Immature natural killer cell (primary cell): ENCODE data around the gene TNN. TPM values are rescaled to one million over a fixed set of nuclear protein-coding genes. Genes with fewer than 3 reads are reported as not detected.
"Not testable (repeated sequence)": the region's sequence is repeated elsewhere in the genome, so short reads cannot be mapped to it uniquely, and the experiment has no call there.

Experiments
- DNase-seq, 3 donors: peaks; one replicate each; pipeline ENCODE4 v3.0.0; 2022; ENCODE audit warnings: mixed read lengths in 1 of 3
- H3K27ac Mint-ChIP-seq, 6 donors: one replicate each; pipeline ENCODE4 v1.8.0; 2020; ENCODE audit warnings: mixed read lengths in 6 of 6, mild to moderate bottlenecking in 5 of 6, inconsistent platforms in 4 of 6, moderate library complexity in 3 of 6
- H3K27me3 Mint-ChIP-seq, 3 donors: one replicate each; pipeline ENCODE4 v1.8.0; 2020 to 2021; ENCODE audit warnings: low read depth in 3 of 3, mild to moderate bottlenecking in 3 of 3, mixed read lengths in 3 of 3, moderate library complexity in 3 of 3, inconsistent platforms in 1 of 3
- H3K36me3 Mint-ChIP-seq, 3 donors: one replicate each; pipeline ENCODE4 v1.8.0; 2020; ENCODE audit warnings: mixed read lengths in 3 of 3, inconsistent platforms in 2 of 3, mild to moderate bottlenecking in 2 of 3
- H3K4me1 Mint-ChIP-seq, 2 donors: one replicate each; pipeline ENCODE4 v1.8.0; 2020; ENCODE audit warnings: inconsistent platforms in 2 of 2, mild to moderate bottlenecking in 2 of 2, mixed read lengths in 2 of 2, moderate library complexity in 1 of 2
- H3K4me3 Mint-ChIP-seq, 5 donors: one replicate each; pipeline ENCODE4 v1.8.0; 2020; ENCODE audit warnings: mild to moderate bottlenecking in 5 of 5, mixed read lengths in 5 of 5, inconsistent platforms in 3 of 5, moderate library complexity in 3 of 5
- H3K9me3 Mint-ChIP-seq, 6 donors: one replicate each; pipeline ENCODE4 v1.8.0; 2020; ENCODE audit warnings: mild to moderate bottlenecking in 6 of 6, mixed read lengths in 6 of 6, inconsistent platforms in 4 of 6, moderate library complexity in 3 of 6
- polyA plus RNA-seq, 3 donors: library from polyadenylated mRNA; unstranded; fragments of 300-500 nt; fragmentation: Illumina TruSeq; gene quantifications; one replicate each; pipeline ENCODE4 v1.2.3, GENCODE V29; 2021

The TNN gene, protein sequence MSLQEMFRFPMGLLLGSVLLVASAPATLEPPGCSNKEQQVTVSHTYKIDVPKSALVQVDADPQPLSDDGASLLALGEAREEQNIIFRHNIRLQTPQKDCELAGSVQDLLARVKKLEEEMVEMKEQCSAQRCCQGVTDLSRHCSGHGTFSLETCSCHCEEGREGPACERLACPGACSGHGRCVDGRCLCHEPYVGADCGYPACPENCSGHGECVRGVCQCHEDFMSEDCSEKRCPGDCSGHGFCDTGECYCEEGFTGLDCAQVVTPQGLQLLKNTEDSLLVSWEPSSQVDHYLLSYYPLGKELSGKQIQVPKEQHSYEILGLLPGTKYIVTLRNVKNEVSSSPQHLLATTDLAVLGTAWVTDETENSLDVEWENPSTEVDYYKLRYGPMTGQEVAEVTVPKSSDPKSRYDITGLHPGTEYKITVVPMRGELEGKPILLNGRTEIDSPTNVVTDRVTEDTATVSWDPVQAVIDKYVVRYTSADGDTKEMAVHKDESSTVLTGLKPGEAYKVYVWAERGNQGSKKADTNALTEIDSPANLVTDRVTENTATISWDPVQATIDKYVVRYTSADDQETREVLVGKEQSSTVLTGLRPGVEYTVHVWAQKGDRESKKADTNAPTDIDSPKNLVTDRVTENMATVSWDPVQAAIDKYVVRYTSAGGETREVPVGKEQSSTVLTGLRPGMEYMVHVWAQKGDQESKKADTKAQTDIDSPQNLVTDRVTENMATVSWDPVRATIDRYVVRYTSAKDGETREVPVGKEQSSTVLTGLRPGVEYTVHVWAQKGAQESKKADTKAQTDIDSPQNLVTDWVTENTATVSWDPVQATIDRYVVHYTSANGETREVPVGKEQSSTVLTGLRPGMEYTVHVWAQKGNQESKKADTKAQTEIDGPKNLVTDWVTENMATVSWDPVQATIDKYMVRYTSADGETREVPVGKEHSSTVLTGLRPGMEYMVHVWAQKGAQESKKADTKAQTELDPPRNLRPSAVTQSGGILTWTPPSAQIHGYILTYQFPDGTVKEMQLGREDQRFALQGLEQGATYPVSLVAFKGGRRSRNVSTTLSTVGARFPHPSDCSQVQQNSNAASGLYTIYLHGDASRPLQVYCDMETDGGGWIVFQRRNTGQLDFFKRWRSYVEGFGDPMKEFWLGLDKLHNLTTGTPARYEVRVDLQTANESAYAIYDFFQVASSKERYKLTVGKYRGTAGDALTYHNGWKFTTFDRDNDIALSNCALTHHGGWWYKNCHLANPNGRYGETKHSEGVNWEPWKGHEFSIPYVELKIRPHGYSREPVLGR (N-terminal part only)
- not detected for polyA plus RNA-seq

DNA sequence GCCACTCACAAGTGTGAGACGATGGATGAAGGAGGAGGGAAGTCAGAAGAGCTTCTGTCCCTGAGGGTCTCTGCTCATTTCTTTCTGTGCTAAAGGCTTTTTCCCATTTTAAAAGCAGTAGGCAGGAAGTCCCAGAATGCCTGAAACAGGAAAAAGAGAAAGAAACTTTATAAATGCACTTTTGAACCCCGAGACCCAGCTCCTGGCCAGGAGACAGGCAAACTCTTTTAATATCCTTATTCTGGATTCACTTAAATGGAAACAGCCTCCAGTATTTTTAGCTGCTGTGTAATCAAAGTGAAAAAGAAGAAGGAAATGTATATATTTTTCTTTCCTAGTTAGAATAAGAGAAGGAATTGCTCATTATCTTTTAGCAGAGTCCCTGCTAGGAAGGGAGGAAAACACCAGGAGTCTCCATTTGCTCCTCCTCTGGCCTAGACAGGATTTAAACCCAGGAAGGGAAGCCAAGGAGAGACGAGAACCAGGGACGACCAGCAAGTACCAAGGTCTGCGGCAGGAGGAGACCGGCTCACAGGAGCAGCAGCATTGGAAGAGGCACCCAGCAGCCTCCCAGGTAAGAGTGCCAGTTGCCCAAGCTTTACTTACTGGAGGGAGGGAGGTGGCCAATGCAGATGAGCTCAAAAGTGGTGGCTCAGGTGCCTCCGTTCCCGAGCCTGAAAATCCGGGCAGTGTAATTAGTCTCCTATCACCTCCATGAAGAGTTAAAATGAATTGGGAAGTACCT lies at the start of gene TNN:
TSS of gene TNN (plus strand) at position 472 of the 745 bp plus-strand sequence. CDS start 9,586 bp downstream, outside the sequence.
- peaks cover 7 to 8% of the 10 kb centered on the region in 2 donors for H3K4me1 Mint-ChIP-seq
- no peak within 1 kb of the TSS for H3K4me3 Mint-ChIP-seq

DNA sequence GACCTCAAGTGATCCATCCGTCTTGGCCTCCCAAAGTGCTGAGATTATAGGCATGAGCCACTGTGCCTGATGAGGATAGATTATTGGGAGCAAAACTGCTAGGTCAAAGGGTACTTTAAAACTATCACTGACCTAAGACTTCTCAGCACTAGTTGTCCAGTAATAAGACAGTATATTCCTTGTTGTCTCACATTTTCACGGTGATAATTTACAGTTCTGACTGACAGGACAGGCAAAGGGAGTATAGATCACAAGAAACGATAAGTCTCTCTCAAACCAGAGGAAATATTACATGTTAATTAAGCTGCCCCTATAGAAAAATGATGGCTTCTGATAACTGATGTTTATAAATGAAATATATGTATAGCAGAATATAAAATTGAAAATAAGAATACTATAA lies 48.1 kb upstream of the TNN start:
- peaks cover 26 to 42% of the 10 kb centered on the region in 2 donors for H3K4me1 Mint-ChIP-seq
- no peak overlapping the region for H3K4me3 Mint-ChIP-seq
- peaks cover 9 to 20% (median 20%) of the 10 kb centered on the region in 3 donors for H3K36me3 Mint-ChIP-seq
- H3K27ac Mint-ChIP-seq, result no peak overlapping the region
- DNase-seq, result no peak
- peaks cover 0 to under 1% (median 0%) of the 10 kb centered on the region in 6 donors for H3K9me3 Mint-ChIP-seq
- H3K27me3 Mint-ChIP-seq, result peaks cover 4 to 16% (median 8%) of the 10 kb centered on the region in 3 donors

More for the DNA sequence above, at the start of gene TNN:
- no peak for DNase-seq
- Mint-ChIP-seq H3K27ac (no peak within 1 kb of the TSS), H3K36me3 (no peaks in the 10 kb centered on the region), H3K9me3 (no peaks in the 10 kb centered on the region), H3K27me3 (peaks cover 0 to 6% (median 3%) of the 10 kb centered on the region in 3 donors)

DNA sequence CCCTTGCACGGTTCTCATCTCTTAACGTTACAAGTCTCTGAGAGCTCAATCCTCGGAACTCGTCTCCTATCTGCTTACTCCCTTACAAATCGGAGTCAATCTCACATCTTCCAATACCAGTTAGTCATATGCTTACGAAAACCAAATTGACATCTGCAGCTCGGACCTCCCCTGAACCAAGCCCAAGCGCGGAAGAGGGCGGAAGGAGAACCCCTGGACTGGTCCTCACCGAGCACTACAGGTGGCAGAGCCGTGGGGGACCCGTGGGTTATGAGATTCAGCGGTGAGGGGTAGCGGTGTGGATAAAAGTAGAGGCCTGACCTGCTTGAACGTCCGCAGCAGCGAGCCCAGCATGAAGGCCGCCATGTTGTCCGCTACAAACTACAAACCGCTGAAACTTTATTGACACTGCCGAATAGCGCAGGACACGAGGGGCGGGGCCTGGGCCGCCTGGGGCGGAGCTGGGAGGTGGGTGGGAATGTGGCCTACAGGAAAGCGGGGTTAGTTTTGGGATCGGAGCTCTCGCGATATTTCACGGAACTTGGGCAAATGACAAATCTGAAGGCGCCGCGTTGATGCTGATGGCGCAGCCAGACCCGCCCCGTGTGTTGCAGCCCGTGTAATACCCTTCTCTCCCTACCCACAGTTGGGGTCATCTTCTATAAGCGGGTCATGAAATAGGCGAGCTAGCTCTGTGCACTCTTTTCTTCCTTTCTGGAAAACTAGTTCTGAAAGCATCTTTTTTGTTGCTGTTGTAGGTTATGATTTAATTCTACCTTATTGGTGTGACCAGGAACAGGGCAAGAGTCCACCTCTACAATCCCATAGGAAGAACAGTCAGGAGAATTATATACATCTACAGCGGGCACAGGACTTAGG lies 44.4 kb upstream of the TNN start, which contains the start of gene MRPS14:
TSS of gene MRPS14 (minus strand) at position 383 of the 879 bp plus-strand sequence. CDS start at position 366, 17 bp downstream.
- Mint-ChIP-seq H3K9me3 (peaks cover 0 to 5% (median 0%) of the 10 kb centered on the region in 6 donors), H3K36me3 (peaks cover 0 to 8% (median 7%) of the 10 kb centered on the region in 3 donors), H3K27ac (peak within 1 kb of the TSS; percentile 93 to 99 (median 96)), H3K4me1 (peaks cover 27 to 32% of the 10 kb centered on the region in 2 donors), H3K4me3 (peak within 1 kb of the TSS; percentile 91 to 98 (median 96)), H3K27me3 (peaks cover 4 to 16% (median 8%) of the 10 kb centered on the region in 3 donors)
- peak; percentile 97 to 98 (median 97) for DNase-seq

DNA sequence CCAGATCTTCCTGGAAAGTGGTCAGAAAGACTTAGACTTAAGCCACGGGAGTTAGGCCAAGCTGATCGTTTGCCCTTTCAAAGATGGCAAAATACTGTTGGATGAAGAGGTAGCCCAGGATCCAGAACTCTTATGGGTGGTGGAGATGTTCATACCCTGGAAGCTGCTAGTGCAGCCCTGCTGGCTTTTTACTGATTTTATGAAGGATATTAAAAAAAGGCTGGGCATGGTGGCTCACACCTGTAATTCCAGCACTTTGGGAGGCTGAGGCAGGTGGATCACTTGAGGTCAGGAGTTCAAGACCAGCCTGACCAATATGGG lies 43.8 kb upstream of the TNN start:
- H3K27ac Mint-ChIP-seq, result peak overlapping the region; percentile 93 to 99 (median 96)
- H3K27me3 Mint-ChIP-seq, result peaks cover 4 to 16% (median 8%) of the 10 kb centered on the region in 3 donors
- H3K9me3 Mint-ChIP-seq, DNase-seq, H3K36me3 Mint-ChIP-seq: not testable (repeated sequence)
- H3K4me3 Mint-ChIP-seq, result peak overlapping the region; percentile 91 to 98 (median 96)
- H3K4me1 Mint-ChIP-seq, result peaks cover 27 to 32% of the 10 kb centered on the region in 2 donors

DNA sequence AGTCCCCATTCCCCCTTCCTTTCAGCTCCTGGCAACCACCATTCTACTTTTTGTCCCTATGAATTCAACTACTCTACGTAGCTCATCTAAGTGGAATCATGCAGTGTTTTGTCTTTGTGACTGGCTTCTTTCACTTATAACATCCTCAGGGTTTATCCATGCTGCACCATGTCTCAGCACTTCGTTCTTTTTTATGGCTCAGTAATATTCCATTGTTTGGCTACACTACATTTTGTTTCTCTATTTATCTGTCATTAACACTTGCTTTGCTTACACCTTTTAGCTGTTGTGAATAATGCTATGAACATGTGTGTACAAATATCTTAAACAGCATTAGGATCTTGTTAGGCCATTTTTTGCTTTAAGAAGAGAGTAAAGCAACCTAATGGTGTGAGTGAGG lies 42.9 kb upstream of the TNN start:
- Mint-ChIP-seq H3K9me3 (peaks cover 0 to 5% (median 0%) of the 10 kb centered on the region in 6 donors), H3K4me3 (peak overlapping the region; percentile 38 to 98 (median 62)), H3K36me3 (peaks cover 0 to 4% (median 3%) of the 10 kb centered on the region in 3 donors), H3K27me3 (peaks cover 10 to 23% (median 13%) of the 10 kb centered on the region in 3 donors), H3K4me1 (peaks cover 34 to 39% of the 10 kb centered on the region in 2 donors), H3K27ac (peak overlapping the region; percentile 77 to 99 (median 94))
- DNase-seq, result no peak

DNA sequence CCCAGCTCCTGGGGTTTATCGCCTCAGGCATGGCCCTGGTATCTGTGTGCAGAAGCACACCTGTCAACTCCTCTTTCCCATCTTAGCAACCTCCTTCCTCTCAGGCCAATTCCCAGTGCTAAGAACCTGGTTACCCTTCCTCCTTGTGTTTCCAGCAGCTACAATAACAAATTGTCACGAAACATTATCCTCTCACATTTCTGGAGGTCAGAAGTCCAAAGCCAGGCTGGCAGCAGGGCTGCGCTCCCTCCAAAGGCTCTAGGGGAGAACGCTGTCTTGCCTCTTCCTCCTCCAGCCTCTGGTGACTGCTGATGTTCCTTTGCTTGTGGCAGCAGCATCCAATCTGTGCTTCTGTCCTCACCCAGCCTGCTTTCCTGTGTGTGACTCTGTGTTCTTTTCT lies 33.7 kb upstream of the TNN start:
- DNase-seq, result no peak
- no peak overlapping the region for H3K27ac Mint-ChIP-seq
- H3K9me3 Mint-ChIP-seq, result no peaks in the 10 kb centered on the region
- no peak overlapping the region for H3K4me3 Mint-ChIP-seq
- peaks cover 7 to 17% (median 12%) of the 10 kb centered on the region in 3 donors for H3K27me3 Mint-ChIP-seq
- H3K36me3 Mint-ChIP-seq, result no peaks in the 10 kb centered on the region
- peaks cover 9 to 10% of the 10 kb centered on the region in 2 donors for H3K4me1 Mint-ChIP-seq

DNA sequence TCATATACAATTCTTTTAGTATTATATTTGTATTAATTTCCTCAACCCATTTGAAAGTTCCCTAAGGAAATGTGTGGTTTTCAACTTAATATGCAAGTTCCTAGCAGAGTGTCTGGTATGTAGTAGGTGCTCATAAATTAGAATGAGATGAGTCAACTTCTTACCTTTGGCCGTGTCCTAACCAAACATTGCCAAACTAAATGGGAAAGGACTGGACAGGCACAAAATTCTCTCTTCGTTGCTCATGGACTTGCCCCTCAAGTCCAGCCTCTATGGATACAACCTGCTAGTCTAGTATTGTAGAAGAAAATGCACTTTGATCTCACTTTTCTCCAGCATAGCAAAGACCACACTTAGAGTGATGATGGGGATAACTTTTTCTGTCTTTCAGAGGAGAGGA lies 32.9 kb upstream of the TNN start:
- H3K4me1 Mint-ChIP-seq, result peaks cover 2 to 3% of the 10 kb centered on the region in 2 donors
- no peak overlapping the region for H3K4me3 Mint-ChIP-seq
- no peaks in the 10 kb centered on the region for H3K36me3 Mint-ChIP-seq
- no peak for DNase-seq
- H3K9me3 Mint-ChIP-seq, result no peaks in the 10 kb centered on the region
- H3K27me3 Mint-ChIP-seq, result peaks cover 1 to 10% (median 5%) of the 10 kb centered on the region in 3 donors
- H3K27ac Mint-ChIP-seq, result no peak overlapping the region

DNA sequence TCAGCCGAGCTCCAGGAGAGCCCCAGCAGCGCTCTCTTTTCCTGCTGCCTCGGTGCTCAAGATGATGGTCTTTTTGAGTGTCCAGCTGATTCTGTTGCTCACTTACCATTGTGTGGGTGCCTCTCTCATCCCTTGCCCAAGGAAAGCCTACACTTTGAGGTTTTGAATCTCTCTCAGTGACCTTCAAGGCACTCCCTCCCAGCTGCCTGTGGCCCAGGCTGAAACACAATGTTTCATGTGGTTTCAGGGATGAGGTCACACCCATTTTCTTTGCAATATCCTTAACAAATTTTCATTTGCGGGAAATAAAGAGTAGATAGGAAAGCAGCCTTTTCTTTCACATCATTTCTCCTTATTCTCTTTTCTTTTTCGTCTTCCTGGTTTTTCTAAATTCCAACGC lies 31.8 kb upstream of the TNN start:
- no peak overlapping the region for H3K27ac Mint-ChIP-seq
- H3K36me3 Mint-ChIP-seq, result no peaks in the 10 kb centered on the region
- H3K4me3 Mint-ChIP-seq, result no peak overlapping the region
- no peak for DNase-seq
- no peaks in the 10 kb centered on the region for H3K9me3 Mint-ChIP-seq
- no peaks in the 10 kb centered on the region for H3K4me1 Mint-ChIP-seq
- H3K27me3 Mint-ChIP-seq, result peaks cover under 1 to 8% (median 2%) of the 10 kb centered on the region in 3 donors

DNA sequence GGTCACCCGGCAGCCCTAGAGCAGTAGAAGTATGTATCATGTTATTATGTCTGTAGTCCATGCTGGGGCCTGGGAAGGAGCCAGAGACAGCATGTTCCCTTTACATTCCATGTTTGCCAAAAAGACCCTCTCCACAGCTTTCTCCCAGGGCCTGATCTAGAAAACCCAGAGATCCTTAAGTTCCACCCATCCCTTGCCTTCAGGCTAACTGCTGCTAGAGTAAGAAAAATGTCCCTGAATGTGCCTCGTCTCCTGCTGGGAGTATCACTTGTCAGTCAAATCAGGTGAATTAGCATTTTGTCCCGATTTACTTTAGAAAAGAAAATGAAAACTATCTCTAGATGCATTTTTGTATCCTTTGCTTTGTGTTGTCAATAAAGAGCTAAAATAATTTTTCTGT lies 31.2 kb upstream of the TNN start:
- H3K27ac Mint-ChIP-seq, result no peak overlapping the region
- H3K27me3 Mint-ChIP-seq, result peaks cover 1 to 8% (median 2%) of the 10 kb centered on the region in 3 donors
- H3K9me3 Mint-ChIP-seq, result no peaks in the 10 kb centered on the region
- H3K36me3 Mint-ChIP-seq, result no peaks in the 10 kb centered on the region
- no peak overlapping the region for H3K4me3 Mint-ChIP-seq
- no peak for DNase-seq
- H3K4me1 Mint-ChIP-seq, result no peaks in the 10 kb centered on the region

DNA sequence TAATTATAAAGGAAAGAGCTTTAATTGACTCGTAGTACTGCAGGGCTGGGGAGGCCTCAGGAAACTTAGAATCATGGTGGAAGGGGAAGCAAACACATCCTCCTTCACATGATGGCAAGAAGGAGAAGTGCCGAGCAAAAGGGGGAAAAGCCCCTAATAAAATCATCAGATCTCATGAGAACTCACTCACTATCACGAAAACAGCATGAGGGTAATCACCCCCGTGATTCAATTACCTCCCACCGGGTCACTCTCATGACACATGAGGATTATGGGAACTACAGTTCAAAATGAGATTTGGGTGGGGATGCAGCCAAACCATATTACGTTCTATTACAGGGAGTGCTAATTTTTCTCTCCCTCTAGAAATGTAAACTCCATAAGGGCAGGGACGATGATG lies 30.2 kb upstream of the TNN start:
- Mint-ChIP-seq H3K36me3 (no peaks in the 10 kb centered on the region), H3K27me3 (peaks cover 0 to 8% (median 1%) of the 10 kb centered on the region in 3 donors), H3K27ac (no peak overlapping the region), H3K4me3 (no peak overlapping the region), H3K4me1 (no peaks in the 10 kb centered on the region), H3K9me3 (no peaks in the 10 kb centered on the region)
- DNase-seq, result no peak

DNA sequence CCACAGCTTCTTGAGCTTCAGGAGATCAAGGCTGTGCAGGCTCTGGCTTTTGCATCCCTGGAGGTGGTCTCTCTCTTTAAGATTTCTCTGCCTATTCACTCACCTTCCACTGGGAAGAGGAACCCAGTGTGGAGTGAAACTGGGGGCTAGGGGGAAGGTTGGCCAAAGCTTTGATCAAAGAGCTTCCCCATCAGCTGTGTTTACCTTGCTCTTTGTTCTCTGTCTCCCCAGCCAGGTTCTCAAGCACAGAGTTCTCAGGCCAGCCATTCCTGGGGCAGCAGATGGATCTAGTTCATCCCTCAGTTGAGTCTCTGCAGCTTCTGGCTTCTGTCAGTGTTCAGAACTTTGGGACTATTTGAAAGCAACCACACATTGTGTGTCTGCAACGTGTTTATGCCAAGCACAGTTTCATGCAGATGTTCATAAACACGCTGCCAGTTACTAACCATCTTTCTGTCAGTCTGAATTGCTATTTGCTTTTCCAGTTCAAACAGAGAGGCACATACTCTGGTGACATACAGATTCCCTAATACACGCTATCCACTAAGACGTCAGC lies 27.2 kb upstream of the TNN start:
- H3K9me3 Mint-ChIP-seq, result no peaks in the 10 kb centered on the region
- H3K4me3 Mint-ChIP-seq, result no peak overlapping the region
- no peaks in the 10 kb centered on the region for H3K4me1 Mint-ChIP-seq
- no peaks in the 10 kb centered on the region for H3K36me3 Mint-ChIP-seq
- no peak overlapping the region for H3K27ac Mint-ChIP-seq
- DNase-seq, result no peak
- peaks cover 0 to 11% (median 2%) of the 10 kb centered on the region in 3 donors for H3K27me3 Mint-ChIP-seq

DNA sequence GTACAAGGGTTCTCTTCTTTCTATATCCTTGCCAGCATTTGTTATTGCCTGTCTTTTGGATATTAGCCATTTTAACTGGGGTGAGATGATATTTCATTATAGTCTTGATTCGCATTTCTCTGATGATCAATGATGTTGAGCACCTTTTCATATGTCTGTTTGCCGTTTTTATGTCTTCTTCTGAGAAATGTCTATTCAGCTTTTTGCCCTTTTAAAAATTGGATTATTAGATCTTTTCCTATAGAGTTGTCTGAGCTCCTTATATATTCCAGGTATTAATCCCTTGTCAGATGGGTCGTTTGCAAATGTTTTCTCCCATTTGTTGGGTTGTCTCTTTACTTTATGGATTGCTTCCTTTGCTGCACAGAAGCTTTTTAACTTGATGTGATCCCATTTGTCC lies 25.0 kb upstream of the TNN start:
- no peak overlapping the region for H3K4me3 Mint-ChIP-seq
- H3K4me1 Mint-ChIP-seq, result no peaks in the 10 kb centered on the region
- no peak for DNase-seq
- no peaks in the 10 kb centered on the region for H3K9me3 Mint-ChIP-seq
- H3K27ac Mint-ChIP-seq, result no peak overlapping the region
- H3K36me3 Mint-ChIP-seq, result no peaks in the 10 kb centered on the region
- H3K27me3 Mint-ChIP-seq, result peaks cover 0 to 14% (median 2%) of the 10 kb centered on the region in 3 donors
